Measurements from ENCODE around the gene IQSEC1. TPM values are rescaled to one million over a fixed set of nuclear protein-coding genes. Genes with fewer than 3 reads are reported as not detected.

The IQSEC1 gene
- polyA plus RNA-seq, 4 donors: 1.1 to 24.8 (median 7.8) TPM

- no peaks in the 10 kb centered on the region for H3K9me3 ChIP-seq (ENCODE audit: control insufficient read depth in 2 of 2, insufficient read depth in 1 of 2, low read depth in 1 of 2, low read length in 1 of 2)
- no peaks in the 10 kb centered on the region for H3K27me3 ChIP-seq (ENCODE audit: control insufficient read depth in 3 of 3, insufficient read depth in 3 of 3, low read length in 3 of 3)
- 92 to 96% (median 95%) methylated on average over 8 of the region's 8 CpGs for WGBS, 3 donors
- peaks cover 0 to 100% (median 0%) of the 10 kb centered on the region in 3 donors for H3K36me3 ChIP-seq (ENCODE audit: control insufficient read depth in 3 of 3, insufficient read depth in 2 of 3, low read depth in 1 of 3, low read length in 3 of 3)
- H3K4me3 ChIP-seq (ENCODE audit: low read depth in 1 of 3, low read length in 3 of 3): no peak overlapping the region
- H3K4me1 ChIP-seq (ENCODE audit: control insufficient read depth in 3 of 3, insufficient read depth in 2 of 3, low read depth in 1 of 3, low read length in 2 of 3): no peaks in the 10 kb centered on the region
- H3K27ac ChIP-seq (ENCODE audit: low read depth in 1 of 3, low read length in 2 of 3): no peak overlapping the region
- DNase-seq (no peak), FAIRE-seq (no peak)
Measured at GRCh38 chr3:12910356-12911099, 162.7 kb downstream of the IQSEC1 start.

GRCh38 chr3:12909710-12910109 is 163.5 kb downstream of the IQSEC1 start:
- Histone ChIP-seq H3K36me3 (ENCODE audit: control insufficient read depth in 3 of 3, insufficient read depth in 2 of 3, low read depth in 1 of 3, low read length in 3 of 3) (peaks cover 0 to 100% (median 0%) of the 10 kb centered on the region in 3 donors), H3K9me3 (ENCODE audit: control insufficient read depth in 2 of 2, insufficient read depth in 1 of 2, low read depth in 1 of 2, low read length in 1 of 2) (no peaks in the 10 kb centered on the region), H3K4me3 (ENCODE audit: low read depth in 1 of 3, low read length in 3 of 3) (no peak overlapping the region), H3K27me3 (ENCODE audit: control insufficient read depth in 3 of 3, insufficient read depth in 3 of 3, low read length in 3 of 3) (no peaks in the 10 kb centered on the region), H3K27ac (ENCODE audit: low read depth in 1 of 3, low read length in 2 of 3) (no peak overlapping the region), H3K4me1 (ENCODE audit: control insufficient read depth in 3 of 3, insufficient read depth in 2 of 3, low read depth in 1 of 3, low read length in 2 of 3) (no peaks in the 10 kb centered on the region)
- FAIRE-seq (no peak), DNase-seq (no peak)
- WGBS, 3 donors: 93 to 97% (median 95%) methylated on average over 7 of the region's 7 CpGs

GRCh38 chr3:12908859-12909258 is 164.4 kb downstream of the IQSEC1 start:
- H3K9me3 ChIP-seq (ENCODE audit: control insufficient read depth in 2 of 2, insufficient read depth in 1 of 2, low read depth in 1 of 2, low read length in 1 of 2): no peaks in the 10 kb centered on the region
- peaks cover 0 to 100% (median 0%) of the 10 kb centered on the region in 3 donors for H3K36me3 ChIP-seq (ENCODE audit: control insufficient read depth in 3 of 3, insufficient read depth in 2 of 3, low read depth in 1 of 3, low read length in 3 of 3)
- 95 to 96% (median 95%) methylated on average over 7 of the region's 7 CpGs for WGBS, 3 donors
- H3K27ac ChIP-seq (ENCODE audit: low read depth in 1 of 3, low read length in 2 of 3): no peak overlapping the region
- FAIRE-seq (no peak), DNase-seq (no peak)
- no peak overlapping the region for H3K4me3 ChIP-seq (ENCODE audit: low read depth in 1 of 3, low read length in 3 of 3)
- H3K4me1 ChIP-seq (ENCODE audit: control insufficient read depth in 3 of 3, insufficient read depth in 2 of 3, low read depth in 1 of 3, low read length in 2 of 3): no peaks in the 10 kb centered on the region
- no peaks in the 10 kb centered on the region for H3K27me3 ChIP-seq (ENCODE audit: control insufficient read depth in 3 of 3, insufficient read depth in 3 of 3, low read length in 3 of 3)

GRCh38 chr3:12908136-12908730 is 165.0 kb downstream of the IQSEC1 start:
- 96 to 97% (median 96%) methylated on average over 28 of the region's 28 CpGs for WGBS, 3 donors
- DNase-seq (no peak), FAIRE-seq (no peak)
- no peaks in the 10 kb centered on the region for H3K9me3 ChIP-seq (ENCODE audit: control insufficient read depth in 2 of 2, insufficient read depth in 1 of 2, low read depth in 1 of 2, low read length in 1 of 2)
- H3K4me1 ChIP-seq (ENCODE audit: control insufficient read depth in 3 of 3, insufficient read depth in 2 of 3, low read depth in 1 of 3, low read length in 2 of 3): no peaks in the 10 kb centered on the region
- H3K27ac ChIP-seq (ENCODE audit: low read depth in 1 of 3, low read length in 2 of 3): no peak overlapping the region
- no peaks in the 10 kb centered on the region for H3K27me3 ChIP-seq (ENCODE audit: control insufficient read depth in 3 of 3, insufficient read depth in 3 of 3, low read length in 3 of 3)
- H3K4me3 ChIP-seq (ENCODE audit: low read depth in 1 of 3, low read length in 3 of 3): no peak overlapping the region
- peaks cover 0 to 100% (median 0%) of the 10 kb centered on the region in 3 donors for H3K36me3 ChIP-seq (ENCODE audit: control insufficient read depth in 3 of 3, insufficient read depth in 2 of 3, low read depth in 1 of 3, low read length in 3 of 3)

GRCh38 chr3:12907729-12908128 is 165.5 kb downstream of the IQSEC1 start:
- WGBS, 3 donors: 87 to 96% (median 93%) methylated on average over 18 of the region's 18 CpGs
- DNase-seq (no peak), FAIRE-seq (no peak)
- no peaks in the 10 kb centered on the region for H3K9me3 ChIP-seq (ENCODE audit: control insufficient read depth in 2 of 2, insufficient read depth in 1 of 2, low read depth in 1 of 2, low read length in 1 of 2)
- no peak overlapping the region for H3K4me3 ChIP-seq (ENCODE audit: low read depth in 1 of 3, low read length in 3 of 3)
- H3K27ac ChIP-seq (ENCODE audit: low read depth in 1 of 3, low read length in 2 of 3): no peak overlapping the region
- H3K36me3 ChIP-seq (ENCODE audit: control insufficient read depth in 3 of 3, insufficient read depth in 2 of 3, low read depth in 1 of 3, low read length in 3 of 3): peaks cover 0 to 100% (median 0%) of the 10 kb centered on the region in 3 donors
- H3K4me1 ChIP-seq (ENCODE audit: control insufficient read depth in 3 of 3, insufficient read depth in 2 of 3, low read depth in 1 of 3, low read length in 2 of 3): no peaks in the 10 kb centered on the region
- H3K27me3 ChIP-seq (ENCODE audit: control insufficient read depth in 3 of 3, insufficient read depth in 3 of 3, low read length in 3 of 3): no peaks in the 10 kb centered on the region

- H3K27ac ChIP-seq (ENCODE audit: low read depth in 1 of 3, low read length in 2 of 3): no peak overlapping the region
- H3K9me3 ChIP-seq (ENCODE audit: control insufficient read depth in 2 of 2, insufficient read depth in 1 of 2, low read depth in 1 of 2, low read length in 1 of 2): no peaks in the 10 kb centered on the region
- peaks cover 0 to 99% (median 0%) of the 10 kb centered on the region in 3 donors for H3K36me3 ChIP-seq (ENCODE audit: control insufficient read depth in 3 of 3, insufficient read depth in 2 of 3, low read depth in 1 of 3, low read length in 3 of 3)
- FAIRE-seq (no peak), DNase-seq (no peak)
- no peak overlapping the region for H3K4me3 ChIP-seq (ENCODE audit: low read depth in 1 of 3, low read length in 3 of 3)
- 89 to 92% (median 90%) methylated on average over 16 of the region's 16 CpGs for WGBS, 3 donors
- H3K4me1 ChIP-seq (ENCODE audit: control insufficient read depth in 3 of 3, insufficient read depth in 2 of 3, low read depth in 1 of 3, low read length in 2 of 3): no peaks in the 10 kb centered on the region
- no peaks in the 10 kb centered on the region for H3K27me3 ChIP-seq (ENCODE audit: control insufficient read depth in 3 of 3, insufficient read depth in 3 of 3, low read length in 3 of 3)
Measured at GRCh38 chr3:12907296-12907695, 165.9 kb downstream of the IQSEC1 start.

GRCh38 chr3:12906916-12907290 is 166.3 kb downstream of the IQSEC1 start:
- Histone ChIP-seq H3K27ac (ENCODE audit: low read depth in 1 of 3, low read length in 2 of 3) (no peak overlapping the region), H3K4me3 (ENCODE audit: low read depth in 1 of 3, low read length in 3 of 3) (no peak overlapping the region), H3K36me3 (ENCODE audit: control insufficient read depth in 3 of 3, insufficient read depth in 2 of 3, low read depth in 1 of 3, low read length in 3 of 3) (peaks cover 0 to 98% (median 0%) of the 10 kb centered on the region in 3 donors), H3K9me3 (ENCODE audit: control insufficient read depth in 2 of 2, insufficient read depth in 1 of 2, low read depth in 1 of 2, low read length in 1 of 2) (no peaks in the 10 kb centered on the region), H3K4me1 (ENCODE audit: control insufficient read depth in 3 of 3, insufficient read depth in 2 of 3, low read depth in 1 of 3, low read length in 2 of 3) (no peaks in the 10 kb centered on the region), H3K27me3 (ENCODE audit: control insufficient read depth in 3 of 3, insufficient read depth in 3 of 3, low read length in 3 of 3) (no peaks in the 10 kb centered on the region)
- WGBS, 3 donors: 82 to 88% (median 85%) methylated on average over 5 of the region's 5 CpGs
- FAIRE-seq (no peak), DNase-seq (no peak)

- no peak for DNase-seq
- Histone ChIP-seq H3K4me3 (ENCODE audit: low read depth in 1 of 3, low read length in 3 of 3) (no peak overlapping the region), H3K4me1 (ENCODE audit: control insufficient read depth in 3 of 3, insufficient read depth in 2 of 3, low read depth in 1 of 3, low read length in 2 of 3) (no peaks in the 10 kb centered on the region), H3K27me3 (ENCODE audit: control insufficient read depth in 3 of 3, insufficient read depth in 3 of 3, low read length in 3 of 3) (no peaks in the 10 kb centered on the region), H3K36me3 (ENCODE audit: control insufficient read depth in 3 of 3, insufficient read depth in 2 of 3, low read depth in 1 of 3, low read length in 3 of 3) (peaks cover 0 to 98% (median 0%) of the 10 kb centered on the region in 3 donors), H3K27ac (ENCODE audit: low read depth in 1 of 3, low read length in 2 of 3) (no peak overlapping the region), H3K9me3 (ENCODE audit: control insufficient read depth in 2 of 2, insufficient read depth in 1 of 2, low read depth in 1 of 2, low read length in 1 of 2) (no peaks in the 10 kb centered on the region)
- FAIRE-seq: no peak
- WGBS, 3 donors: 86 to 89% (median 88%) methylated on average over 20 of the region's 20 CpGs
Measured at GRCh38 chr3:12906141-12906915, 166.9 kb downstream of the IQSEC1 start.

Measured in small intestine (tissue), 7 donors.